IMR-90 (cell line): ENCODE data around the gene C11orf97. TPM values are rescaled to one million over a fixed set of nuclear protein-coding genes. Genes with fewer than 3 reads are reported as not detected.

Source experiments
- ATAC-seq: fragments of 200-7000 bp; cut with Tn5 transposase; 2 replicates; pipeline ENCODE4 v1.9.1; 2020; ENCODE audit warnings: low read depth, mild to moderate bottlenecking, moderate library complexity
- BruUV-seq: library from RNA; stranded (reverse); fragments of 400-500 nt; replicated peaks from 2 replicates; lab custom pipeline; 2021; lab: Mats Ljungman, UMichigan
- CTCF ChIA-PET: fragments of 300-600 bp; formaldehyde crosslinking; extraction: SDS; loops from one replicate; lab custom pipeline; 2021; ENCODE audit warnings: antibody characterized with exemption; lab: Yijun Ruan, JAX
- POLR2A ChIA-PET: fragments of 300-600 bp; sonication (Branson Sonifier 250); formaldehyde crosslinking; loops from one replicate; lab custom pipeline; 2022; ENCODE audit warnings: antibody characterized with exemption; ENCODE audit not compliant: unreplicated experiment; lab: Charles Lee
- DNase-seq: peaks from one replicate; pipeline ENCODE4 v3.0.0; 2013
- H2AFZ ChIP-seq: replicated peaks from 2 replicates; pipeline ENCODE3; 2013; ENCODE audit warnings: low read length, mild to moderate bottlenecking; ENCODE audit not compliant: poor library complexity
- H2AK5ac ChIP-seq: 2 replicates; pipeline ENCODE4 v1.6.1; 2013; ENCODE audit warnings: low read depth, low read length, inconsistent platforms
- H2AK9ac ChIP-seq: replicated peaks from 2 replicates; pipeline ENCODE3; 2013; ENCODE audit warnings: mild to moderate bottlenecking, low read depth, low read length, moderate library complexity; ENCODE audit not compliant: poor library complexity
- H2BK120ac ChIP-seq: 2 replicates; pipeline ENCODE4 v1.6.1; 2013; ENCODE audit warnings: low read depth, low read length, inconsistent platforms
- H2BK15ac ChIP-seq: 3 replicates; pipeline ENCODE4 v1.6.1; 2013; ENCODE audit warnings: low read depth, low read length, inconsistent platforms
- H2BK20ac ChIP-seq: 2 replicates; pipeline ENCODE4 v1.6.1; 2013; ENCODE audit warnings: low read depth, mild to moderate bottlenecking, inconsistent platforms, low read length, moderate library complexity
- H2BK5ac ChIP-seq: 2 replicates; pipeline ENCODE4 v1.6.1; 2013; ENCODE audit warnings: mild to moderate bottlenecking, low read depth, low read length, inconsistent platforms; ENCODE audit not compliant: poor library complexity, severe bottlenecking
- H3K14ac ChIP-seq: replicated peaks from 2 replicates; pipeline ENCODE4 v1.6.1; 2013; ENCODE audit warnings: low read depth, low read length, inconsistent platforms
- H3K18ac ChIP-seq: 2 replicates; pipeline ENCODE4 v1.6.1; 2013; ENCODE audit warnings: low read depth, low read length, control low read depth
- H3K23ac ChIP-seq: 2 replicates; pipeline ENCODE4 v1.6.1; 2013; ENCODE audit warnings: low read depth, low read length, inconsistent platforms
- H3K27ac ChIP-seq: 2 replicates; pipeline ENCODE4 v1.5.1; 2013; ENCODE audit warnings: mild to moderate bottlenecking, control low read depth, low read length; ENCODE audit not compliant: insufficient read depth
- H3K27me3 ChIP-seq: 2 replicates; pipeline ENCODE4 v1.6.1; 2013; ENCODE audit warnings: low read length; ENCODE audit not compliant: control insufficient read depth, insufficient read depth
- H3K36me3 ChIP-seq: 2 replicates; pipeline ENCODE4 v1.6.1; 2013; ENCODE audit warnings: low read length, mixed read lengths; ENCODE audit not compliant: control insufficient read depth, insufficient read depth
- H3K4ac ChIP-seq: 2 replicates; pipeline ENCODE4 v1.6.1; 2013; ENCODE audit warnings: low read depth, low read length, inconsistent platforms
- H3K4me1 ChIP-seq: 2 replicates; pipeline ENCODE4 v1.6.1; 2013; ENCODE audit warnings: low read length, mixed read lengths; ENCODE audit not compliant: control insufficient read depth, insufficient read depth
- H3K4me2 ChIP-seq: 2 replicates; pipeline ENCODE4 v1.6.1; 2013; ENCODE audit warnings: low read depth, mild to moderate bottlenecking, control low read depth, low read length, moderate library complexity
- H3K4me3 ChIP-seq: 2 replicates; pipeline ENCODE4 v1.5.1; 2013; ENCODE audit warnings: low read depth, mild to moderate bottlenecking, control low read depth, low read length, moderate library complexity; ENCODE audit not compliant: insufficient read depth
- H3K56ac ChIP-seq: 2 replicates; pipeline ENCODE4 v1.6.1; 2013; ENCODE audit warnings: low read length, inconsistent platforms; ENCODE audit not compliant: insufficient read depth; ENCODE audit errors: extremely low read depth
- H3K79me1 ChIP-seq, 2 experiments: 2 replicates each; pipeline ENCODE4 v1.6.1; 2013; ENCODE audit warnings: low read length in 2 of 2, inconsistent platforms in 1 of 2, low read depth in 1 of 2
- H3K9ac ChIP-seq: 2 replicates; pipeline ENCODE4 v1.6.1; 2013; ENCODE audit warnings: low read depth, low read length, control low read depth
- H3K9me1 ChIP-seq: 2 replicates; pipeline ENCODE4 v1.6.1; 2013; ENCODE audit warnings: low read length, inconsistent platforms; ENCODE audit not compliant: insufficient read depth
- H3K9me3 ChIP-seq: 2 replicates; pipeline ENCODE4 v1.6.1; 2013; ENCODE audit warnings: low read length; ENCODE audit not compliant: control insufficient read depth, insufficient read depth
- H4K20me1 ChIP-seq: 2 replicates; pipeline ENCODE4 v1.6.1; 2013; ENCODE audit warnings: low read length, inconsistent platforms; ENCODE audit not compliant: insufficient read depth
- H4K5ac ChIP-seq: 2 replicates; pipeline ENCODE4 v1.6.1; 2013; ENCODE audit warnings: mild to moderate bottlenecking, low read depth, low read length, control low read depth
- H4K8ac ChIP-seq, 2 experiments: 2 replicates each; pipeline ENCODE4 v1.6.1; 2013; ENCODE audit warnings: low read depth in 2 of 2, low read length in 2 of 2, control low read depth in 1 of 2, inconsistent platforms in 1 of 2
- H4K91ac ChIP-seq: 2 replicates; pipeline ENCODE4 v1.6.1; 2013; ENCODE audit warnings: low read depth, low read length, inconsistent platforms; ENCODE audit not compliant: insufficient read depth
- CEBPB ChIP-seq: IDR thresholded peaks from 2 replicates; pipeline ENCODE4 v1.6.1; 2012; ENCODE audit warnings: low read depth, low read length, improper control_type of control experiment
- CTCF ChIP-seq: conservative IDR thresholded peaks from 2 replicates; pipeline ENCODE4 v1.5.1; 2012; ENCODE audit warnings: mild to moderate bottlenecking, low read depth, low read length, improper control_type of control experiment
- MAZ ChIP-seq: IDR thresholded peaks from 2 replicates; pipeline ENCODE4 v1.6.1; 2012; ENCODE audit warnings: low read depth, mild to moderate bottlenecking, low read length, improper control_type of control experiment, moderate library complexity, borderline replicate concordance
- RAD21 ChIP-seq: IDR thresholded peaks from 2 replicates; pipeline ENCODE4 v1.6.1; 2012; ENCODE audit warnings: low read length, improper control_type of control experiment
- SMC3 ChIP-seq: fragments of 150-350 bp; IDR thresholded peaks from 2 replicates; pipeline ENCODE4 v1.6.1; 2016; ENCODE audit warnings: low read depth, mild to moderate bottlenecking, antibody characterized with exemption, low read length, moderate library complexity
- WGBS, 2 experiments: methylation state at CpG; one replicate each; pipeline versions ENCODE4 v1.1.5 to v1.1.7; 2013; ENCODE audit warnings: missing lambda C conversion rate in 2 of 2; ENCODE audit not compliant: insufficient read length in 1 of 2; ENCODE audit errors: extremely low coverage in 2 of 2; 5-methylcytosine and 5-hydroxymethylcytosine counted together
- dilution Hi-C: fragments of 300-500 bp; cut with HindIII; formaldehyde crosslinking; loops from one replicate; pipeline ENCODE4 v1.14.3; 2018; ENCODE audit warnings: low sequenced_read_pairs; ENCODE audit not compliant: unreplicated experiment
- in situ Hi-C: fragments of 300-500 bp; cut with MboI; formaldehyde crosslinking; loops from 3 replicates; pipeline ENCODE4 v1.14.3; 2019; ENCODE audit warnings: low sequenced_read_pairs, inconsistent platforms, mixed read lengths
- intact Hi-C: fragments of 100-400 bp; cut with micrococcal nuclease; formaldehyde crosslinking; loops from 2 replicates; pipeline ENCODE4 v1.10.0; 2022
- polyA plus RNA-seq, 3 experiments: library from polyadenylated mRNA; depleted of rRNA; stranded (reverse); fragments of >200 nt; gene quantifications; 2 replicates each; pipeline ENCODE4 v1.2.3, GENCODE V29; 2012; ENCODE audit warnings: low replicate concordance in 1 of 3
- total RNA-seq: library from RNA; depleted of rRNA; stranded (reverse); fragments of >200 nt; gene quantifications from 2 replicates; pipeline ENCODE4 v1.2.3, GENCODE V29; 2012

C11orf97 gene
- total and polyA plus RNA-seq, 2 of the 4 experiments (the other 2 are of a cell fraction), result not detected

GRCh38 chr11:94521684-94522083 lies 9.4 kb downstream of the C11orf97 start:
- Histone ChIP-seq H3K4me2 (no peak overlapping the region), H3K4me1 (peaks cover 2% of the 10 kb centered on the region; the same call in 1 of the 2 replicates), H3K27ac (no peak overlapping the region), H4K91ac (no peak overlapping the region), H3K9ac (no peak overlapping the region), H2BK15ac (no peak overlapping the region), H3K23ac (no peak overlapping the region), H3K9me3 (no peaks in the 10 kb centered on the region), H3K14ac (no peak overlapping the region), H2AK9ac (no peak overlapping the region), H4K5ac (no peak overlapping the region), H3K79me1 (no peaks in the 10 kb centered on the region), H3K27me3 (peaks cover 2% of the 10 kb centered on the region), H2AFZ (no peak overlapping the region), H2BK20ac (no peak overlapping the region), H3K36me3 (no peaks in the 10 kb centered on the region), H2AK5ac (no peak overlapping the region), H3K9me1 (no peaks in the 10 kb centered on the region), H3K18ac (no peak overlapping the region), H3K4ac (no peak overlapping the region), H2BK120ac (no peak overlapping the region), H2BK5ac (no peak overlapping the region), H3K56ac (no peak overlapping the region), H4K8ac (no peak overlapping the region), H3K4me3 (no peak overlapping the region), H4K20me1 (no peaks in the 10 kb centered on the region)
- WGBS, 2 experiments, result 84% methylated on average over 4 of the region's 5 CpGs; no CpG with 5 or more reads in 1 of the 2 experiments
- in situ Hi-C loops, result loop anchor here (10.0 kb wide), 1 partner anchor 53 kb away; no protein-coding TSS in a partner anchor
- CTCF ChIA-PET, result interaction anchor here (0.8 to 1.3 kb wide), 3 partner anchors 9 to 53 kb away, joined by 3 to 5 read pairs (median 4); partner anchors contain the start of gene C11orf97
- dilution Hi-C loops, result no loop called here
- TF ChIP-seq MAZ, result no peak
- no peak for TF ChIP-seq CEBPB
- 0 out of 2 replicates have a peak, but pooled peaks have one; percentile 28 for TF ChIP-seq SMC3
- TF ChIP-seq CTCF, result peak; percentile 46
- TF ChIP-seq RAD21, result peak; percentile 37
- POLR2A ChIA-PET, result no interaction called here
- no TSS peak for BruUV-seq
- ATAC-seq, result peak; percentile 62
- DNase-seq, result no peak
- intact Hi-C loops, result no loop called here
